ENCODE data around the gene BAIAP2L2. TPM values are rescaled to one million over a fixed set of nuclear protein-coding genes. Genes with fewer than 3 reads are reported as not detected.

BAIAP2L2 gene
- total and polyA plus RNA-seq, 2 donors (not counting 3 experiments of a cell fraction or from before 2014, with no cell fraction given) = 0.20 to 0.35 TPM

- H3K9me1 ChIP-seq (replicated peaks; ENCODE audit: control insufficient read depth, extremely low read depth, insufficient read depth, low read length) = no peaks in the 10 kb centered on the region
- dilution Hi-C loops (cut with MboI; ENCODE audit: extremely low pct_ligation_motif_present, low sequenced_read_pairs) = no loop called here
- no TSS peak for BruUV-seq (replicated peaks)
- H4K20me1 ChIP-seq (replicated peaks; ENCODE audit: control insufficient read depth, extremely low read depth, insufficient read depth, low read length) = no peaks in the 10 kb centered on the region
- H3K36me3 ChIP-seq (ENCODE audit: control insufficient read depth in 2 of 2, extremely low read depth in 1 of 2, insufficient read depth in 2 of 2, low read length in 2 of 2) = no peaks in the 10 kb centered on the region
- H2AFZ ChIP-seq (ENCODE audit: low read depth, low read length) = no peak overlapping the region
- H3K4me2 ChIP-seq (ENCODE audit: insufficient read depth, low read length) = no peak overlapping the region
- no peaks in the 10 kb centered on the region for H3K27me3 ChIP-seq (ENCODE audit: control insufficient read depth in 2 of 2, insufficient read depth in 2 of 2, low read length in 2 of 2)
- intact Hi-C loops (cut with micrococcal nuclease) = no loop called here
- H3K79me2 ChIP-seq (ENCODE audit: control insufficient read depth, insufficient read depth, low read length) = no peaks in the 10 kb centered on the region
- H3K9ac ChIP-seq (replicated peaks; ENCODE audit: extremely low read depth, insufficient read depth, low read length) = no peak overlapping the region
- ChIA-PET CTCF (no interaction called here), POLR2A (no interaction called here)
- TF ChIP-seq MAX (IDR thresholded peaks at IDR 0.05; ENCODE audit: insufficient read depth, insufficient read length) (no peak), FOS (IDR thresholded peaks at IDR 0.05; ENCODE audit: borderline replicate concordance, insufficient read depth, low read length) (no peak), EZH2 (IDR thresholded peaks at IDR 0.05; ENCODE audit: borderline replicate concordance, low read depth, low read length, severe bottlenecking) (no peak), POLR2AphosphoS5 (IDR thresholded peaks at IDR 0.05; ENCODE audit: insufficient read depth, low read depth, low read length) (no peak), POLR2A (IDR thresholded peaks at IDR 0.05; ENCODE audit: low read depth, low read length) (no peak), JUN (IDR thresholded peaks at IDR 0.05; ENCODE audit: borderline replicate concordance, insufficient read depth, insufficient read length, low read depth) (no peak)
- TF ChIP-seq, protein P1, sequence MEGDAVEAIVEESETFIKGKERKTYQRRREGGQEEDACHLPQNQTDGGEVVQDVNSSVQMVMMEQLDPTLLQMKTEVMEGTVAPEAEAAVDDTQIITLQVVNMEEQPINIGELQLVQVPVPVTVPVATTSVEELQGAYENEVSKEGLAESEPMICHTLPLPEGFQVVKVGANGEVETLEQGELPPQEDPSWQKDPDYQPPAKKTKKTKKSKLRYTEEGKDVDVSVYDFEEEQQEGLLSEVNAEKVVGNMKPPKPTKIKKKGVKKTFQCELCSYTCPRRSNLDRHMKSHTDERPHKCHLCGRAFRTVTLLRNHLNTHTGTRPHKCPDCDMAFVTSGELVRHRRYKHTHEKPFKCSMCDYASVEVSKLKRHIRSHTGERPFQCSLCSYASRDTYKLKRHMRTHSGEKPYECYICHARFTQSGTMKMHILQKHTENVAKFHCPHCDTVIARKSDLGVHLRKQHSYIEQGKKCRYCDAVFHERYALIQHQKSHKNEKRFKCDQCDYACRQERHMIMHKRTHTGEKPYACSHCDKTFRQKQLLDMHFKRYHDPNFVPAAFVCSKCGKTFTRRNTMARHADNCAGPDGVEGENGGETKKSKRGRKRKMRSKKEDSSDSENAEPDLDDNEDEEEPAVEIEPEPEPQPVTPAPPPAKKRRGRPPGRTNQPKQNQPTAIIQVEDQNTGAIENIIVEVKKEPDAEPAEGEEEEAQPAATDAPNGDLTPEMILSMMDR (IDR thresholded peaks at IDR 0.05; ENCODE audit: extremely low read depth in 1 of 2, insufficient read depth in 1 of 2, low read depth in 1 of 2, low read length in 2 of 2) = no peak
- H3K27ac ChIP-seq (ENCODE audit: insufficient read depth, low read depth, low read length) = no peak overlapping the region
- no peaks in the 10 kb centered on the region for H3K4me1 ChIP-seq (ENCODE audit: control insufficient read depth, extremely low read depth, insufficient read depth, low read length)
- H3K4me3 ChIP-seq (replicated peaks in 1 of 3; ENCODE audit: insufficient read depth in 1 of 3, low read depth in 1 of 3, low read length in 3 of 3) = no peak overlapping the region
- DNase-seq (ENCODE audit: low read depth, low spot score) = no peak
- no peaks in the 10 kb centered on the region for H3K9me3 ChIP-seq (replicated peaks; ENCODE audit: control insufficient read depth, insufficient read depth, low read length)
- FAIRE-seq = no peak
Measured at GRCh38 chr22:38125751-38126201, 15.3 kb upstream of the BAIAP2L2 start.
